HCT116 (cell line): Measurements from ENCODE around the gene HORMAD2. TPM values are rescaled to one million over a fixed set of nuclear protein-coding genes. Genes with fewer than 3 reads are reported as not detected.

Source experiments
- ATAC-seq: fragments of 200-7000 bp; cut with Tn5 transposase; 2 replicates; pipeline ENCODE4 v1.9.1; 2020; ENCODE audit warnings: mild to moderate bottlenecking, moderate library complexity
- BruUV-seq: library from RNA; stranded (reverse); fragments of 400-500 nt; replicated peaks from 2 replicates; lab custom pipeline; 2021; lab: Mats Ljungman, UMichigan
- CTCF ChIA-PET: fragments of 300-600 bp; sonication (Branson Sonifier 250); formaldehyde crosslinking; loops from one replicate; lab custom pipeline; 2021; ENCODE audit warnings: antibody characterized with exemption; lab: Charles Lee
- POLR2A ChIA-PET: fragments of 300-600, 350-600 bp; sonication (Branson Sonifier 250); formaldehyde crosslinking; loops from one replicate; lab custom pipeline; 2021; ENCODE audit warnings: antibody characterized with exemption; lab: Charles Lee
- RAD21 ChIA-PET, 2 experiments: fragments of 300-600 bp; sonication (Branson Sonifier 250); formaldehyde crosslinking; loops; one replicate each; lab custom pipeline; 2023; ENCODE audit warnings: low total read pairs in 2 of 2; ENCODE audit not compliant: uncharacterized antibody in 2 of 2, unreplicated experiment in 2 of 2, low non-redundant PET in 1 of 2; lab: Charles Lee
- DNase-seq: peaks from one replicate; pipeline ENCODE4 v3.0.0-alpha.2; 2010; ENCODE audit warnings: low read depth, low spot score
- H2AFZ ChIP-seq: fragments of 200-600 bp; shearing (Covaris generic), sonication (generic); 2 replicates; pipeline ENCODE4 v1.6.1; 2017; ENCODE audit warnings: low read depth, mixed run types, mixed read lengths, antibody characterized with exemption, low read length; ENCODE audit not compliant: poor library complexity, severe bottlenecking
- H3K27ac ChIP-seq: 2 replicates; pipeline ENCODE4 v1.5.1; 2012; ENCODE audit warnings: low read depth, low read length
- H3K27me3 ChIP-seq: fragments of 200-600 bp; sonication (generic); 2 replicates; pipeline ENCODE4 v1.6.1; 2016; ENCODE audit warnings: mixed run types, low read length, mixed read lengths; ENCODE audit not compliant: insufficient read depth
- H3K36me3 ChIP-seq, 2 experiments: fragments of 200-500 bp in 1 of 2; fragments of 200-600 bp in 1 of 2; sonication (Bioruptor generic) in 1 of 2; sonication (generic) in 1 of 2; 2 replicates each; pipeline versions ENCODE4 v1.5.1 to v1.6.1; 2014 to 2016; ENCODE audit warnings: low read length in 2 of 2, inconsistent platforms in 1 of 2, mixed read lengths in 1 of 2, mixed run types in 1 of 2; ENCODE audit not compliant: insufficient read depth in 2 of 2, control insufficient read depth in 1 of 2
- H3K4me1 ChIP-seq, 2 experiments: fragments of 200-600 bp in 1 of 2; sonication (generic) in 1 of 2; 2 replicates each; pipeline versions ENCODE4 v1.5.1 to v1.6.1; 2012 to 2017; ENCODE audit warnings: low read length in 2 of 2, inconsistent platforms in 1 of 2, mild to moderate bottlenecking in 1 of 2, mixed read lengths in 1 of 2, mixed run types in 1 of 2, moderate library complexity in 1 of 2; ENCODE audit not compliant: insufficient read depth in 2 of 2, control insufficient read depth in 1 of 2
- H3K4me2 ChIP-seq: fragments of 200-600 bp; sonication (generic); 2 replicates; pipeline ENCODE4 v1.6.1; 2017; ENCODE audit warnings: mixed run types, low read length, mixed read lengths
- H3K4me3 ChIP-seq, 2 experiments: fragments of 200-600 bp in 1 of 2; sonication (generic) in 1 of 2; replicated peaks in 1 of 2; 2 replicates each; pipeline ENCODE4 v1.5.1; 2011 to 2016; ENCODE audit warnings: low read length in 2 of 2, control low read depth in 1 of 2, low read depth in 1 of 2, mild to moderate bottlenecking in 1 of 2, mixed read lengths in 1 of 2, mixed run types in 1 of 2
- H3K79me2 ChIP-seq: fragments of 200-600 bp; sonication (generic); 2 replicates; pipeline ENCODE4 v1.6.1; 2017; ENCODE audit warnings: mild to moderate bottlenecking, mixed run types, low read length, moderate library complexity, mixed read lengths; ENCODE audit not compliant: insufficient read depth
- H3K9ac ChIP-seq: fragments of 200-600 bp; sonication (generic); 2 replicates; pipeline ENCODE4 v1.6.1; 2016; ENCODE audit warnings: low read length, mixed read lengths
- H3K9me2 ChIP-seq: fragments of 200-600 bp; sonication (generic), shearing (Covaris generic); 2 replicates; pipeline ENCODE4 v1.6.1; 2017; ENCODE audit warnings: mixed run types, mild to moderate bottlenecking, moderate library complexity; ENCODE audit not compliant: insufficient read depth
- H3K9me3 ChIP-seq, 2 experiments: fragments of 200-500 bp in 1 of 2; fragments of 200-600 bp in 1 of 2; sonication (Bioruptor generic) in 1 of 2; sonication (generic) in 1 of 2; 2 replicates each; pipeline ENCODE4 v1.6.1; 2014 to 2017; ENCODE audit warnings: low read length in 2 of 2, mixed read lengths in 2 of 2, inconsistent platforms in 1 of 2, low read depth in 1 of 2, mild to moderate bottlenecking in 1 of 2, mixed run types in 1 of 2, moderate library complexity in 1 of 2; ENCODE audit not compliant: control insufficient read depth in 1 of 2, insufficient read depth in 1 of 2
- H4K20me1 ChIP-seq: fragments of 200-600 bp; sonication (generic), shearing (Covaris generic); 2 replicates; pipeline ENCODE4 v1.6.1; 2017; ENCODE audit warnings: mixed run types, mild to moderate bottlenecking, moderate library complexity; ENCODE audit not compliant: insufficient read depth
- CBX3 ChIP-seq: IDR thresholded peaks from 2 replicates; pipeline ENCODE4 v1.6.1; 2012; ENCODE audit warnings: low read depth
- ELF1 ChIP-seq: IDR thresholded peaks from 2 replicates; pipeline ENCODE4 v1.6.1; 2012; ENCODE audit warnings: low read depth, borderline replicate concordance
- EZH2 ChIP-seq: fragments of 200-600 bp; sonication (generic); IDR thresholded peaks from 2 replicates; pipeline ENCODE4 v1.6.1; 2017; ENCODE audit warnings: antibody characterized with exemption, mixed run types
- EZH2phosphoT487 ChIP-seq: fragments of 200-600 bp; IDR thresholded peaks from 2 replicates; pipeline ENCODE4 v1.6.1; 2018; ENCODE audit warnings: antibody characterized with exemption, borderline replicate concordance
- FOSL1 ChIP-seq: IDR thresholded peaks from 2 replicates; pipeline ENCODE4 v1.6.1; 2012; ENCODE audit warnings: low read depth
- POLR2A ChIP-seq: IDR thresholded peaks from 2 replicates; pipeline ENCODE4 v1.7.0; 2011; ENCODE audit warnings: borderline replicate concordance; ENCODE audit not compliant: insufficient read depth, insufficient read length; ENCODE audit errors: extremely low read depth
- POLR2AphosphoS5 ChIP-seq: IDR thresholded peaks from 2 replicates; pipeline ENCODE4 v1.6.1; 2011; ENCODE audit warnings: mild to moderate bottlenecking, low read depth, low read length, moderate library complexity
- RAD21 ChIP-seq: IDR thresholded peaks from 2 replicates; pipeline ENCODE4 v1.6.1; 2012; ENCODE audit warnings: low read depth, mild to moderate bottlenecking
- SIN3A ChIP-seq: IDR thresholded peaks from 2 replicates; pipeline ENCODE4 v1.6.1; 2012; ENCODE audit warnings: low read depth
- SP1 ChIP-seq: IDR thresholded peaks from 2 replicates; pipeline ENCODE4 v1.6.1; 2012; ENCODE audit warnings: low read depth
- SRF ChIP-seq: IDR thresholded peaks from 2 replicates; pipeline ENCODE4 v1.6.1; 2012; ENCODE audit warnings: low read depth
- TCF7L2 ChIP-seq: IDR thresholded peaks from 2 replicates; pipeline ENCODE4 v1.7.0; 2011; ENCODE audit warnings: borderline replicate concordance, inconsistent platforms; ENCODE audit not compliant: insufficient read depth, insufficient read length; ENCODE audit errors: extremely low read depth
- YY1 ChIP-seq: IDR thresholded peaks from 2 replicates; pipeline ENCODE4 v1.6.1; 2011; ENCODE audit warnings: low read length, low read depth, moderate library complexity, mild to moderate bottlenecking; ENCODE audit not compliant: insufficient replicate concordance; ENCODE audit errors: extremely low read depth
- ZNF274 ChIP-seq: fragments of 200-500 bp; sonication (Bioruptor generic); IDR thresholded peaks from 2 replicates; pipeline ENCODE4 v1.6.1; 2014; ENCODE audit warnings: mild to moderate bottlenecking, low read depth, low read length, inconsistent platforms
- intact Hi-C: fragments of 100-400 bp; cut with micrococcal nuclease; formaldehyde crosslinking; loops from 2 replicates; pipeline ENCODE4 v1.10.0; 2022
- total RNA-seq: library from RNA; stranded (reverse); gene quantifications from one replicate; pipeline ENCODE4 v1.2.1, GENCODE V29; 2021; ENCODE audit not compliant: unreplicated experiment
- TF ChIP-seq, protein P1 (sequence below): IDR thresholded peaks from 2 replicates; pipeline ENCODE4 v1.6.1; 2011; ENCODE audit warnings: mild to moderate bottlenecking, low read length, moderate library complexity; ENCODE audit not compliant: insufficient replicate concordance; ENCODE audit errors: extremely low read depth
- TF ChIP-seq, protein P2 (sequence below): IDR thresholded peaks from 2 replicates; pipeline ENCODE4 v1.6.1; 2012
- TF ChIP-seq, protein P3 (sequence below), 3 experiments: fragments of 200-600 bp in 1 of 3; sonication (generic) in 1 of 3; IDR thresholded peaks in 2 of 3; conservative IDR thresholded peaks in 1 of 3; 2 replicates each; pipeline ENCODE4 v1.5.1; 2012 to 2017; ENCODE audit warnings: low read depth in 2 of 3, low read length in 2 of 3, antibody characterized with exemption in 1 of 3, borderline replicate concordance in 1 of 3, control low read depth in 1 of 3, mild to moderate bottlenecking in 1 of 3, mixed read lengths in 1 of 3, mixed run types in 1 of 3, moderate library complexity in 1 of 3; ENCODE audit not compliant: insufficient read depth in 1 of 3

HORMAD2 gene
- total RNA-seq, 1 experiment from 2014 or later = not detected

DNA sequence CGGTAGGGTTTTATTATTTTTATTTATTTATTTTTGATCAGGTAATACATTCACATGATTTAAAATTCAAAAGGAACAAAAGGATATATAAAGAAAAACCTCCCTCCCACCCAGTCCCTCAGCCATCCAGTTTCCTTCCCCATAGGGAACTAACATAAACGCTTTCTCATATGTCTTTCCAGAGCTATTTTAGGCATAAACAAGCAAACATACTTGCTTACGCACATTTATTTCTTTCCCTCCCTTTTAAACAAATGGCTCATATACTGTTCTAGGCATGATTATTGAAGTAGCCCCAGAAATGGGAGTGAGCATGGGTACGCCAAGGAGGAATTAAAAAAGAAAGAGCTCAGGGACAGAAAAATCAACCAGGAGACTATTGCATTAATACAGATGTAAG, 102.6 kb downstream of the HORMAD2 start (continued):
- TF ChIP-seq, protein P1, sequence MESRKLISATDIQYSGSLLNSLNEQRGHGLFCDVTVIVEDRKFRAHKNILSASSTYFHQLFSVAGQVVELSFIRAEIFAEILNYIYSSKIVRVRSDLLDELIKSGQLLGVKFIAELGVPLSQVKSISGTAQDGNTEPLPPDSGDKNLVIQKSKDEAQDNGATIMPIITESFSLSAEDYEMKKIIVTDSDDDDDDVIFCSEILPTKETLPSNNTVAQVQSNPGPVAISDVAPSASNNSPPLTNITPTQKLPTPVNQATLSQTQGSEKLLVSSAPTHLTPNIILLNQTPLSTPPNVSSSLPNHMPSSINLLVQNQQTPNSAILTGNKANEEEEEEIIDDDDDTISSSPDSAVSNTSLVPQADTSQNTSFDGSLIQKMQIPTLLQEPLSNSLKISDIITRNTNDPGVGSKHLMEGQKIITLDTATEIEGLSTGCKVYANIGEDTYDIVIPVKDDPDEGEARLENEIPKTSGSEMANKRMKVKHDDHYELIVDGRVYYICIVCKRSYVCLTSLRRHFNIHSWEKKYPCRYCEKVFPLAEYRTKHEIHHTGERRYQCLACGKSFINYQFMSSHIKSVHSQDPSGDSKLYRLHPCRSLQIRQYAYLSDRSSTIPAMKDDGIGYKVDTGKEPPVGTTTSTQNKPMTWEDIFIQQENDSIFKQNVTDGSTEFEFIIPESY = no peak
- TF ChIP-seq ELF1 (no peak), EZH2phosphoT487 (no peak), YY1 (no peak), SIN3A (no peak), EZH2 (no peak), POLR2A (no peak)
- TF ChIP-seq, protein P2, sequence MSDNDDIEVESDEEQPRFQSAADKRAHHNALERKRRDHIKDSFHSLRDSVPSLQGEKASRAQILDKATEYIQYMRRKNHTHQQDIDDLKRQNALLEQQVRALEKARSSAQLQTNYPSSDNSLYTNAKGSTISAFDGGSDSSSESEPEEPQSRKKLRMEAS = no peak
- TF ChIP-seq, protein P3, sequence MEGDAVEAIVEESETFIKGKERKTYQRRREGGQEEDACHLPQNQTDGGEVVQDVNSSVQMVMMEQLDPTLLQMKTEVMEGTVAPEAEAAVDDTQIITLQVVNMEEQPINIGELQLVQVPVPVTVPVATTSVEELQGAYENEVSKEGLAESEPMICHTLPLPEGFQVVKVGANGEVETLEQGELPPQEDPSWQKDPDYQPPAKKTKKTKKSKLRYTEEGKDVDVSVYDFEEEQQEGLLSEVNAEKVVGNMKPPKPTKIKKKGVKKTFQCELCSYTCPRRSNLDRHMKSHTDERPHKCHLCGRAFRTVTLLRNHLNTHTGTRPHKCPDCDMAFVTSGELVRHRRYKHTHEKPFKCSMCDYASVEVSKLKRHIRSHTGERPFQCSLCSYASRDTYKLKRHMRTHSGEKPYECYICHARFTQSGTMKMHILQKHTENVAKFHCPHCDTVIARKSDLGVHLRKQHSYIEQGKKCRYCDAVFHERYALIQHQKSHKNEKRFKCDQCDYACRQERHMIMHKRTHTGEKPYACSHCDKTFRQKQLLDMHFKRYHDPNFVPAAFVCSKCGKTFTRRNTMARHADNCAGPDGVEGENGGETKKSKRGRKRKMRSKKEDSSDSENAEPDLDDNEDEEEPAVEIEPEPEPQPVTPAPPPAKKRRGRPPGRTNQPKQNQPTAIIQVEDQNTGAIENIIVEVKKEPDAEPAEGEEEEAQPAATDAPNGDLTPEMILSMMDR (IDR thresholded peaks at IDR 0.05 in 2 of 3, conservative IDR thresholded peaks at IDR 0.05 in 1 of 3; ENCODE audit: borderline replicate concordance in 1 of 3, insufficient read depth in 1 of 3, low read depth in 2 of 3, low read length in 2 of 3) = no peak

DNA sequence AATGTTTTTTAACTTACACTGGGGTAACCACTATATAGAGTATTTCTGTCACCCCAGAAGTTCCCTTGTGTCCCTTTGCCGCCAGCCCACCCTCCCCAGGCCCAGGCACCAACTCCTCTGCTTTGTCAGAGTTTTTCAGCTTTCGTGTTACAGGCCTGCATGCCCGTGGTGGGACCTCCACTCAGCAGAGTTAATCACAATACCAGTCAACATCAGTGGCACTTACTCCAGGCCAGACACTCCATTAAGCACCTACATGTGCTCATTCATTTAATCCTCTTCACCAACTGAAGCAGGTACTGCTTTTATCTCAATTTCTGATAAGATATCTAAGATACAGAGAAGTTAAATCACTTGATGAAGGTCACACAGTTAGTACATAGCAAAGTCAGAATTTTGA, 103.0 kb downstream of the HORMAD2 start:
- H3K36me3 ChIP-seq = no peaks in the 10 kb centered on the region
- ChIA-PET POLR2A (interaction anchor here (1.1 to 2.6 kb wide), 3 partner anchors 8 to 26 kb away, joined by 3 to 8 read pairs (median 6); no protein-coding TSS in a partner anchor), CTCF (no interaction called here), RAD21 (no interaction called here)
- no peaks in the 10 kb centered on the region for H3K27me3 ChIP-seq
- DNase-seq = no peak
- no peaks in the 10 kb centered on the region for H4K20me1 ChIP-seq
- ATAC-seq = no peak
- intact Hi-C loops = no loop called here
- H3K79me2 ChIP-seq = no peaks in the 10 kb centered on the region
- H3K4me3 ChIP-seq = no peak overlapping the region
- H3K9me3 ChIP-seq = no peaks in the 10 kb centered on the region
- H3K9me2 ChIP-seq = no peaks in the 10 kb centered on the region
- H3K27ac ChIP-seq = no peak overlapping the region
- peaks cover 0 to 28% of the 10 kb centered on the region in 2 experiments; a peak in 2 of 4 replicates for H3K4me1 ChIP-seq
- no peak overlapping the region for H3K9ac ChIP-seq
- H2AFZ ChIP-seq = peak overlapping the region; percentile 27
- H3K4me2 ChIP-seq = no peak overlapping the region
- BruUV-seq = no TSS peak
- TF ChIP-seq, protein P3 (IDR thresholded peaks at IDR 0.05 in 2 of 3, conservative IDR thresholded peaks at IDR 0.05 in 1 of 3; ENCODE audit: borderline replicate concordance in 1 of 3, insufficient read depth in 1 of 3, low read depth in 2 of 3, low read length in 2 of 3) = no peak
- TF ChIP-seq SRF = no peak
- no peak for TF ChIP-seq POLR2A
- TF ChIP-seq ZNF274 = no peak
- no peak for TF ChIP-seq CBX3
- no peak for TF ChIP-seq TCF7L2
- TF ChIP-seq SP1 = no peak
- TF ChIP-seq FOSL1 = no peak
- TF ChIP-seq EZH2 = no peak
- no peak for TF ChIP-seq RAD21
- TF ChIP-seq POLR2AphosphoS5 = no peak
